SK-N-SH treated with all-trans-retinoic acid at 6 μM for 48 hours (cell line): ENCODE results near the gene RTN4IP1.

Experiments used
- ATAC-seq: fragments of 200-7000 bp; cut with Tn5 transposase; 3 replicates; pipeline ENCODE4 v1.9.1; 2020; ENCODE audit warnings: mild to moderate bottlenecking, moderate library complexity
- ARNTL ChIP-seq: fragments of 450-650 bp; formaldehyde crosslinking; IDR thresholded peaks from 2 replicates; pipeline ENCODE4 v1.5.0; 2020; ENCODE audit warnings: low read depth, mild to moderate bottlenecking, moderate library complexity, borderline replicate concordance
- CREB5 ChIP-seq: fragments of 250-450 bp; sonication (Bioruptor Pico); IDR thresholded peaks from 2 replicates; pipeline ENCODE4 v1.5.1; 2020; ENCODE audit warnings: low read depth, mild to moderate bottlenecking, moderate library complexity
- CSDC2 ChIP-seq: fragments of 250-450 bp; sonication (Bioruptor Pico); IDR thresholded peaks from 2 replicates; pipeline ENCODE4 v1.5.0; 2020; ENCODE audit warnings: mild to moderate bottlenecking, moderate library complexity
- CSRNP3 ChIP-seq: fragments of 250-450 bp; sonication (Bioruptor Pico); IDR thresholded peaks from 2 replicates; pipeline ENCODE4 v1.5.1; 2021; ENCODE audit warnings: mild to moderate bottlenecking, moderate library complexity
- ESRRG ChIP-seq: fragments of 250-450 bp; sonication (Bioruptor Pico); IDR thresholded peaks from 2 replicates; pipeline ENCODE4 v1.6.1; 2021; ENCODE audit warnings: mild to moderate bottlenecking
- GLIS3 ChIP-seq: fragments of 250-450 bp; sonication (Bioruptor Pico); IDR thresholded peaks from 2 replicates; pipeline ENCODE4 v1.5.0; 2020; ENCODE audit warnings: mild to moderate bottlenecking, moderate library complexity
- ISL1 ChIP-seq: fragments of 250-450 bp; sonication (Bioruptor Pico); IDR thresholded peaks from 2 replicates; pipeline ENCODE4 v2.1.2; 2022; ENCODE audit warnings: mild to moderate bottlenecking, moderate library complexity
- OSR1 ChIP-seq: fragments of 250-450 bp; sonication (Bioruptor Pico); IDR thresholded peaks from 2 replicates; pipeline ENCODE4 v1.8.0; 2022; ENCODE audit warnings: moderate library complexity, mild to moderate bottlenecking, inconsistent platforms
- POU6F1 ChIP-seq: fragments of 250-450 bp; sonication (Bioruptor Pico); IDR thresholded peaks from 2 replicates; pipeline ENCODE4 v1.8.0; 2021; ENCODE audit warnings: low read depth, mild to moderate bottlenecking, moderate library complexity, borderline replicate concordance
- RARB ChIP-seq: fragments of 250-450 bp; sonication (Bioruptor Pico); IDR thresholded peaks from 2 replicates; pipeline ENCODE4 v1.8.0; 2021; ENCODE audit warnings: mild to moderate bottlenecking, moderate library complexity
- SNAI2 ChIP-seq: fragments of 250-450 bp; sonication (Bioruptor Pico); IDR thresholded peaks from 2 replicates; pipeline ENCODE4 v1.5.0; 2020; ENCODE audit warnings: mild to moderate bottlenecking, moderate library complexity
- TOX ChIP-seq: fragments of 250-450 bp; sonication (Bioruptor Pico); IDR thresholded peaks from 2 replicates; pipeline ENCODE4 v1.8.0; 2021; ENCODE audit warnings: mild to moderate bottlenecking, moderate library complexity, borderline replicate concordance
- TSHZ2 ChIP-seq: fragments of 250-450 bp; sonication (Bioruptor Pico); IDR thresholded peaks from 2 replicates; pipeline ENCODE4 v1.5.0; 2020; ENCODE audit warnings: mild to moderate bottlenecking, moderate library complexity
- ZC3H10 ChIP-seq: fragments of 250-450 bp; sonication (Bioruptor Pico); IDR thresholded peaks from 2 replicates; pipeline ENCODE4 v1.5.1; 2021; ENCODE audit warnings: mild to moderate bottlenecking, moderate library complexity
- ZFP3 ChIP-seq: fragments of 250-450 bp; sonication (Bioruptor Pico); IDR thresholded peaks from 2 replicates; pipeline ENCODE4 v1.5.0; 2020; ENCODE audit warnings: mild to moderate bottlenecking, moderate library complexity
- ZFP30 ChIP-seq: fragments of 450-650 bp; formaldehyde crosslinking; IDR thresholded peaks from 2 replicates; pipeline ENCODE4 v1.5.0; 2022; ENCODE audit warnings: mild to moderate bottlenecking, moderate library complexity
- ZNF565 ChIP-seq: fragments of 450-650 bp; formaldehyde crosslinking; conservative IDR thresholded peaks from 2 replicates; pipeline ENCODE4 v1.5.0; 2020; ENCODE audit warnings: low read depth, mild to moderate bottlenecking, moderate library complexity
- ZNF70 ChIP-seq: fragments of 450-650 bp; formaldehyde crosslinking; IDR thresholded peaks from 2 replicates; pipeline ENCODE4 v1.5.0; 2020; ENCODE audit warnings: mild to moderate bottlenecking, moderate library complexity
- ZNF8 ChIP-seq: fragments of 450-650 bp; formaldehyde crosslinking; IDR thresholded peaks from 2 replicates; pipeline ENCODE4 v1.5.0; 2020; ENCODE audit warnings: mild to moderate bottlenecking, moderate library complexity

Gene RTN4IP1

GRCh38 chr6:106662458-106662857 is 33.2 kb upstream of the RTN4IP1 start:
- no peak for TF ChIP-seq ESRRG (CRISPR knock-in tag)
- no peak for TF ChIP-seq POU6F1 (CRISPR knock-in tag)
- TF ChIP-seq CSRNP3 (CRISPR knock-in tag), result no peak
- TF ChIP-seq CSDC2 (CRISPR knock-in tag), result no peak
- no peak for TF ChIP-seq TOX (CRISPR knock-in tag)
- no peak for TF ChIP-seq ZNF70 (CRISPR knock-in tag)
- TF ChIP-seq SNAI2, result no peak
- TF ChIP-seq CREB5, result no peak
- ATAC-seq, result no peak

GRCh38 chr6:106659859-106660258 is 30.6 kb upstream of the RTN4IP1 start:
- TF ChIP-seq ARNTL (CRISPR knock-in tag) (no peak), ZFP30 (no peak), ZNF565 (no peak), ESRRG (CRISPR knock-in tag) (no peak), TSHZ2 (no peak), ISL1 (CRISPR knock-in tag) (no peak), POU6F1 (CRISPR knock-in tag) (no peak), OSR1 (CRISPR knock-in tag) (no peak), CSDC2 (CRISPR knock-in tag) (no peak), CREB5 (no peak), ZFP3 (no peak), GLIS3 (no peak), RARB (CRISPR knock-in tag) (no peak)
- ATAC-seq, result no peak

GRCh38 chr6:106658469-106658868 is 29.2 kb upstream of the RTN4IP1 start:
- ATAC-seq, result no peak
- TF ChIP-seq TSHZ2 (no peak), ZNF8 (no peak), RARB (CRISPR knock-in tag) (no peak), SNAI2 (no peak), GLIS3 (no peak), ZFP3 (no peak), POU6F1 (CRISPR knock-in tag) (no peak), ZC3H10 (CRISPR knock-in tag) (no peak), ZFP30 (no peak), OSR1 (CRISPR knock-in tag) (no peak)
